HepG2 (cell line): ENCODE results near the gene FTCD. TPM values are rescaled to one million over a fixed set of nuclear protein-coding genes. Genes with fewer than 3 reads are reported as not detected.

Source experiments
- ATAC-seq: fragments of 200-7000 bp; cut with Tn5 transposase; 3 replicates; pipeline ENCODE4 v1.9.1; 2020; ENCODE audit warnings: mild to moderate bottlenecking, moderate library complexity
- BruUV-seq: library from RNA; stranded (reverse); fragments of 400-500 nt; replicated peaks from 2 replicates; lab custom pipeline; 2021; lab: Mats Ljungman, UMichigan
- CTCF ChIA-PET: fragments of 300-600 bp; formaldehyde crosslinking; extraction: SDS; loops from one replicate; lab custom pipeline; 2021; ENCODE audit warnings: low total read pairs, inconsistent platforms, low intra/inter-chr PET ratio; lab: Yijun Ruan, JAX
- POLR2A ChIA-PET: fragments of 350-600 bp; sonication (Branson Sonifier 250); formaldehyde crosslinking; loops from one replicate; lab custom pipeline; 2020; ENCODE audit warnings: antibody characterized with exemption, inconsistent platforms; lab: Yijun Ruan, JAX
- DNase-seq: peaks from one replicate; pipeline ENCODE4 v3.0.0-alpha.2; 2015; ENCODE audit warnings: low spot score
- FAIRE-seq: peaks from 3 replicates; lab custom pipeline; 2011; peaks lifted over from hg19 to GRCh38; lab: Jason Lieb, UNC
- H2AFZ ChIP-seq: one replicate; pipeline ENCODE4 v1.6.1; 2011; ENCODE audit warnings: low read length, inconsistent platforms
- H3K27ac ChIP-seq: fragments of 300-600 bp; 3 replicates; pipeline ENCODE4 v1.8.0; 2011; ENCODE audit warnings: mixed run types, mild to moderate bottlenecking, mixed read lengths, low read length, inconsistent platforms; ENCODE audit not compliant: insufficient read depth; ENCODE audit errors: extremely low read length
- H3K27me3 ChIP-seq, 2 experiments: fragments of 200-600 bp in 1 of 2; 2 replicates in 1 of 2; 3 replicates in 1 of 2; pipeline versions ENCODE4 v1.6.0 to v1.8.0; 2011; ENCODE audit warnings: low read length in 2 of 2, mild to moderate bottlenecking in 2 of 2, moderate library complexity in 2 of 2, inconsistent platforms in 1 of 2; ENCODE audit not compliant: insufficient read depth in 2 of 2, control insufficient read depth in 1 of 2
- H3K36me3 ChIP-seq, 2 experiments: fragments of 200-600 bp in 1 of 2; replicated peaks in 1 of 2; 2 replicates in 1 of 2; 3 replicates in 1 of 2; pipeline versions ENCODE4 v1.5.1 to v1.8.0; 2011; ENCODE audit warnings: low read length in 2 of 2, inconsistent platforms in 1 of 2; ENCODE audit not compliant: insufficient read depth in 2 of 2, control insufficient read depth in 1 of 2
- H3K4me1 ChIP-seq: 2 replicates; pipeline ENCODE4 v1.5.1; 2012; ENCODE audit warnings: low read length, inconsistent platforms; ENCODE audit not compliant: insufficient read depth
- H3K4me2 ChIP-seq: 2 replicates; pipeline ENCODE4 v1.6.0; 2011; ENCODE audit warnings: low read depth, low read length, inconsistent platforms
- H3K4me3 ChIP-seq, 3 experiments: fragments of 200-600 bp in 1 of 3; sonication (generic), shearing (Covaris generic) in 1 of 3; replicated peaks in 1 of 3; 2 replicates each; pipeline ENCODE4 v1.5.1; 2011 to 2016; ENCODE audit warnings: low read length in 3 of 3, inconsistent platforms in 2 of 3, low read depth in 2 of 3, mild to moderate bottlenecking in 2 of 3, control low read depth in 1 of 3, mixed read lengths in 1 of 3; ENCODE audit not compliant: insufficient read depth in 1 of 3
- H3K79me2 ChIP-seq: one replicate; pipeline ENCODE4 v1.6.1; 2011; ENCODE audit warnings: low read length, inconsistent platforms; ENCODE audit not compliant: insufficient read depth
- H3K9ac ChIP-seq: 2 replicates; pipeline ENCODE4 v1.6.0; 2011; ENCODE audit warnings: mild to moderate bottlenecking, low read depth, low read length, inconsistent platforms; ENCODE audit not compliant: insufficient read depth
- H3K9me3 ChIP-seq: 2 replicates; pipeline ENCODE4 v1.5.1; 2012; ENCODE audit warnings: mild to moderate bottlenecking, low read length
- H4K20me1 ChIP-seq: 2 replicates; pipeline ENCODE4 v1.6.0; 2011; ENCODE audit warnings: inconsistent platforms, mild to moderate bottlenecking, low read length, moderate library complexity; ENCODE audit not compliant: insufficient read depth
- HIVEP1 ChIP-seq: sonication (generic); formaldehyde crosslinking; IDR thresholded peaks from 2 replicates; pipeline ENCODE4 v1.4.0; 2020; ENCODE audit warnings: mild to moderate bottlenecking, missing genetic modification reagents
- JUNB ChIP-seq: sonication (generic); formaldehyde crosslinking; IDR thresholded peaks from 2 replicates; pipeline ENCODE4 v1.8.0; 2022; ENCODE audit warnings: missing genetic modification reagents, mild to moderate bottlenecking, borderline replicate concordance
- KDM1A ChIP-seq: IDR thresholded peaks from 2 replicates; pipeline ENCODE4 v1.6.1; 2016; ENCODE audit warnings: missing compliant biosample characterization
- NFYC ChIP-seq: IDR thresholded peaks from 2 replicates; pipeline ENCODE4 v1.6.1; 2016; ENCODE audit warnings: missing genetic modification reagents, missing compliant biosample characterization
- ZFP82 ChIP-seq: sonication (generic); formaldehyde crosslinking; IDR thresholded peaks from 2 replicates; pipeline ENCODE4 v1.5.1; 2020; ENCODE audit warnings: mild to moderate bottlenecking, missing genetic modification reagents, borderline replicate concordance
- ZNF33A ChIP-seq: sonication (generic); formaldehyde crosslinking; IDR thresholded peaks from 2 replicates; pipeline ENCODE4 v1.5.1; 2020; ENCODE audit warnings: missing genetic modification reagents, mild to moderate bottlenecking, moderate library complexity, borderline replicate concordance
- WGBS: methylation state at CpG from one replicate; pipeline ENCODE4 v1.1.6; 2017; ENCODE audit warnings: low lambda C conversion rate; 5-methylcytosine and 5-hydroxymethylcytosine counted together
- in situ Hi-C: cut with HindIII; loops from 2 replicates; pipeline ENCODE4 v1.10.0; 2017; ENCODE audit warnings: low pct_unique_long_range_greater_than_20kb; ENCODE audit not compliant: extremely low pct_ligation_motif_present
- intact Hi-C: fragments of 100-400 bp; cut with micrococcal nuclease; formaldehyde crosslinking; loops from one replicate; pipeline ENCODE4 v1.10.0; 2022; ENCODE audit not compliant: unreplicated experiment
- polyA plus RNA-seq, 8 experiments: library from polyadenylated mRNA; depleted of rRNA in 3 of 8; stranded (reverse) in 7 of 8; unstranded in 1 of 8; fragments of >200 nt; fragmentation: Illumina TruSeq in 4 of 8; extraction: Trizol in 4 of 8; gene quantifications; 2 replicates each; pipeline versions ENCODE4 v1.2.1 to v1.2.3, GENCODE V29; 2011 to 2016; ENCODE audit warnings: low read depth in 4 of 8, missing spikeins in 1 of 8, mixed read lengths in 1 of 8; ENCODE audit not compliant: insufficient read depth in 1 of 8
- total RNA-seq, 5 experiments: library from RNA; depleted of rRNA; stranded (reverse); fragments of >200 nt; fragmentation: Illumina TruSeq; extraction: Trizol; gene quantifications; 2 replicates each; pipeline ENCODE4 v1.2.3, GENCODE V29; 2016; ENCODE audit warnings: low read depth in 1 of 5
- TF ChIP-seq, protein P1 (sequence below): sonication (generic); formaldehyde crosslinking; IDR thresholded peaks from 2 replicates; pipeline ENCODE4 v1.9.0; 2021; ENCODE audit warnings: missing genetic modification reagents, borderline replicate concordance
- TF ChIP-seq, protein P2 (sequence below): sonication (generic); formaldehyde crosslinking; IDR thresholded peaks from 2 replicates; pipeline ENCODE4 v1.4.0; 2020; ENCODE audit warnings: missing genetic modification reagents, borderline replicate concordance

The FTCD gene
- total and polyA plus RNA-seq, 2 of the 13 experiments (the other 11 are each of a cell fraction or from before 2014, with no cell fraction given), result 75.7 to 105 TPM

DNA sequence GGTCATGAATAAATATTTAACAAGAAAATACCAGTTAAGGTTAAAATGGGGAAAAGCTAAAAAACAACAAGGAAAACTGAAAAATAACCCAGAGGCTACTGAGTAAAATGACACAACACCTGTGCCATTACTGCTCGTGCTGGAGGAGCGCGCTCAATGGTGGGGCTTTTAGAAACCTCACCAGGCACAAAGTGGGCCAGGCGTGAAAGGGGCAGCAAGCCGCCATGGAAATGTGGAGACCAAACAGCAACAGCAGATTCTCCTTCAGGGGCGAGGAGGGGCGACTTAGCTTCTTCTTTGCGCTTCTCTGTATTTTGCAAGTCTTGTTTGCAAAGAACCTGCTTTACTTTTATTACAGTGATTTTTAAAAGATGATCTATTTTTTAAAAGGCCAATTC lies 47.8 kb upstream of the FTCD start (continued):
- TF ChIP-seq JUNB (CRISPR knock-in tag), result no peak
- no peak for TF ChIP-seq ZFP82 (CRISPR knock-in tag)
- TF ChIP-seq, protein P1, sequence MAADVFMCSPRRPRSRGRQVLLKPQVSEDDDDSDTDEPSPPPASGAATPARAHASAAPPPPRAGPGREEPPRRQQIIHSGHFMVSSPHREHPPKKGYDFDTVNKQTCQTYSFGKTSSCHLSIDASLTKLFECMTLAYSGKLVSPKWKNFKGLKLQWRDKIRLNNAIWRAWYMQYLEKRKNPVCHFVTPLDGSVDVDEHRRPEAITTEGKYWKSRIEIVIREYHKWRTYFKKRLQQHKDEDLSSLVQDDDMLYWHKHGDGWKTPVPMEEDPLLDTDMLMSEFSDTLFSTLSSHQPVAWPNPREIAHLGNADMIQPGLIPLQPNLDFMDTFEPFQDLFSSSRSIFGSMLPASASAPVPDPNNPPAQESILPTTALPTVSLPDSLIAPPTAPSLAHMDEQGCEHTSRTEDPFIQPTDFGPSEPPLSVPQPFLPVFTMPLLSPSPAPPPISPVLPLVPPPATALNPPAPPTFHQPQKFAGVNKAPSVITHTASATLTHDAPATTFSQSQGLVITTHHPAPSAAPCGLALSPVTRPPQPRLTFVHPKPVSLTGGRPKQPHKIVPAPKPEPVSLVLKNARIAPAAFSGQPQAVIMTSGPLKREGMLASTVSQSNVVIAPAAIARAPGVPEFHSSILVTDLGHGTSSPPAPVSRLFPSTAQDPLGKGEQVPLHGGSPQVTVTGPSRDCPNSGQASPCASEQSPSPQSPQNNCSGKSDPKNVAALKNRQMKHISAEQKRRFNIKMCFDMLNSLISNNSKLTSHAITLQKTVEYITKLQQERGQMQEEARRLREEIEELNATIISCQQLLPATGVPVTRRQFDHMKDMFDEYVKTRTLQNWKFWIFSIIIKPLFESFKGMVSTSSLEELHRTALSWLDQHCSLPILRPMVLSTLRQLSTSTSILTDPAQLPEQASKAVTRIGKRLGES (CRISPR knock-in tag), result no peak
- no peak for TF ChIP-seq KDM1A (CRISPR knock-in tag)
- TF ChIP-seq HIVEP1 (CRISPR knock-in tag), result no peak
- TF ChIP-seq, all 625 proteins: peak for 0

- 98% methylated on average over 6 of the region's 6 CpGs for WGBS
- intact Hi-C loops (no loop called here), in situ Hi-C loops (no loop called here)
- Histone ChIP-seq H2AFZ (no peak overlapping the region), H3K9me3 (no peaks in the 10 kb centered on the region), H3K36me3 (peaks cover 26 to 68% of the 10 kb centered on the region in 2 experiments), H4K20me1 (0 out of 2 replicates have a peak, but pooled peaks cover 2% of the 10 kb centered on the region), H3K4me3 (no peak overlapping the region), H3K27ac (no peak overlapping the region), H3K27me3 (no peaks in the 10 kb centered on the region), H3K4me1 (no peaks in the 10 kb centered on the region), H3K9ac (no peak overlapping the region), H3K79me2 (no peaks in the 10 kb centered on the region), H3K4me2 (no peak overlapping the region)
- BruUV-seq, result no TSS peak
- no peak for DNase-seq
- no peak for ATAC-seq
- CTCF ChIA-PET, result no interaction called here
- POLR2A ChIA-PET, result no interaction called here
- no peak for TF ChIP-seq ZNF33A (CRISPR knock-in tag)
- TF ChIP-seq NFYC, result no peak
- TF ChIP-seq, protein P2, sequence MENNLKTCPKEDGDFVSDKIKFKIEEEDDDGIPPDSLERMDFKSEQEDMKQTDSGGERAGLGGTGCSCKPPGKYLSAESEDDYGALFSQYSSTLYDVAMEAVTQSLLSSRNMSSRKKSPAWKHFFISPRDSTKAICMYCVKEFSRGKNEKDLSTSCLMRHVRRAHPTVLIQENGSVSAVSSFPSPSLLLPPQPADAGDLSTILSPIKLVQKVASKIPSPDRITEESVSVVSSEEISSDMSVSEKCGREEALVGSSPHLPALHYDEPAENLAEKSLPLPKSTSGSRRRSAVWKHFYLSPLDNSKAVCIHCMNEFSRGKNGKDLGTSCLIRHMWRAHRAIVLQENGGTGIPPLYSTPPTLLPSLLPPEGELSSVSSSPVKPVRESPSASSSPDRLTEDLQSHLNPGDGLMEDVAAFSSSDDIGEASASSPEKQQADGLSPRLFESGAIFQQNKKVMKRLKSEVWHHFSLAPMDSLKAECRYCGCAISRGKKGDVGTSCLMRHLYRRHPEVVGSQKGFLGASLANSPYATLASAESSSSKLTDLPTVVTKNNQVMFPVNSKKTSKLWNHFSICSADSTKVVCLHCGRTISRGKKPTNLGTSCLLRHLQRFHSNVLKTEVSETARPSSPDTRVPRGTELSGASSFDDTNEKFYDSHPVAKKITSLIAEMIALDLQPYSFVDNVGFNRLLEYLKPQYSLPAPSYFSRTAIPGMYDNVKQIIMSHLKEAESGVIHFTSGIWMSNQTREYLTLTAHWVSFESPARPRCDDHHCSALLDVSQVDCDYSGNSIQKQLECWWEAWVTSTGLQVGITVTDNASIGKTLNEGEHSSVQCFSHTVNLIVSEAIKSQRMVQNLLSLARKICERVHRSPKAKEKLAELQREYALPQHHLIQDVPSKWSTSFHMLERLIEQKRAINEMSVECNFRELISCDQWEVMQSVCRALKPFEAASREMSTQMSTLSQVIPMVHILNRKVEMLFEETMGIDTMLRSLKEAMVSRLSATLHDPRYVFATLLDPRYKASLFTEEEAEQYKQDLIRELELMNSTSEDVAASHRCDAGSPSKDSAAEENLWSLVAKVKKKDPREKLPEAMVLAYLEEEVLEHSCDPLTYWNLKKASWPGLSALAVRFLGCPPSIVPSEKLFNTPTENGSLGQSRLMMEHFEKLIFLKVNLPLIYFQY (CRISPR knock-in tag), result no peak
- no peak for FAIRE-seq
Measured at GRCh38 chr21:46202592-46203202, 47.3 kb upstream of the FTCD start.
